Trophoblast cell (in vitro differentiated cells and primary cell): ENCODE measurements around the gene DAB1.

Experiments used
- DNase-seq, 2 donors: peaks; one replicate each; pipeline ENCODE4 v3.0.0-alpha.2; 2016
- H2AFZ ChIP-seq: 2 replicates; pipeline ENCODE4 v1.6.1; 2013; ENCODE audit warnings: low read length, moderate library complexity, mild to moderate bottlenecking; ENCODE audit not compliant: insufficient read depth, poor library complexity
- H2AK5ac ChIP-seq: 2 replicates; pipeline ENCODE4 v1.6.1; 2013; ENCODE audit warnings: mild to moderate bottlenecking, low read length
- H2BK120ac ChIP-seq: 2 replicates; pipeline ENCODE4 v1.6.1; 2013; ENCODE audit warnings: low read length, mild to moderate bottlenecking, moderate library complexity; ENCODE audit not compliant: insufficient read depth, poor library complexity
- H2BK12ac ChIP-seq: 2 replicates; pipeline ENCODE4 v1.6.1; 2013; ENCODE audit warnings: mild to moderate bottlenecking, low read length, moderate library complexity
- H2BK5ac ChIP-seq: 2 replicates; pipeline ENCODE4 v1.6.1; 2013; ENCODE audit warnings: low read length, low read depth, moderate library complexity, mild to moderate bottlenecking; ENCODE audit not compliant: poor library complexity
- H3K14ac ChIP-seq: 2 replicates; pipeline ENCODE4 v1.6.1; 2013; ENCODE audit warnings: mild to moderate bottlenecking, low read length
- H3K18ac ChIP-seq: 2 replicates; pipeline ENCODE4 v1.6.1; 2013; ENCODE audit warnings: mild to moderate bottlenecking, low read length
- H3K23ac ChIP-seq: 2 replicates; pipeline ENCODE4 v1.6.1; 2013; ENCODE audit warnings: low read length
- H3K27ac ChIP-seq: 2 replicates; pipeline ENCODE4 v1.5.1; 2013; ENCODE audit warnings: low read depth, mild to moderate bottlenecking, inconsistent platforms, low read length, moderate library complexity
- H3K27me3 ChIP-seq: 2 replicates; pipeline ENCODE4 v1.6.1; 2013; ENCODE audit warnings: inconsistent platforms, mild to moderate bottlenecking, low read length, moderate library complexity; ENCODE audit not compliant: insufficient read depth
- H3K36me3 ChIP-seq, 2 experiments: 1 replicate in 1 of 2; 2 replicates in 1 of 2; pipeline ENCODE4 v1.6.1; 2013; ENCODE audit warnings: low read length in 2 of 2, mild to moderate bottlenecking in 2 of 2, moderate library complexity in 1 of 2; ENCODE audit not compliant: insufficient read depth in 2 of 2, control insufficient read depth in 1 of 2
- H3K4ac ChIP-seq: 2 replicates; pipeline ENCODE4 v1.6.1; 2013; ENCODE audit warnings: low read depth, mild to moderate bottlenecking, low read length, moderate library complexity
- H3K4me1 ChIP-seq, 2 experiments: 1 replicate in 1 of 2; 2 replicates in 1 of 2; pipeline ENCODE4 v1.6.1; 2013; ENCODE audit warnings: low read length in 2 of 2, mild to moderate bottlenecking in 2 of 2, moderate library complexity in 1 of 2; ENCODE audit not compliant: insufficient read depth in 2 of 2, control insufficient read depth in 1 of 2
- H3K4me2 ChIP-seq: 2 replicates; pipeline ENCODE4 v1.6.1; 2013; ENCODE audit warnings: inconsistent platforms, mild to moderate bottlenecking, low read length, moderate library complexity
- H3K4me3 ChIP-seq: 2 replicates; pipeline ENCODE4 v1.5.1; 2013; ENCODE audit warnings: mild to moderate bottlenecking, low read depth, low read length, inconsistent platforms
- H3K79me1 ChIP-seq: one replicate; pipeline ENCODE4 v1.6.1; 2013; ENCODE audit warnings: low read length
- H3K79me2 ChIP-seq: 2 replicates; pipeline ENCODE4 v1.6.1; 2013; ENCODE audit warnings: low read length, mild to moderate bottlenecking; ENCODE audit not compliant: control insufficient read depth, insufficient read depth, poor library complexity
- H3K9ac ChIP-seq: 2 replicates; pipeline ENCODE4 v1.6.1; 2013; ENCODE audit warnings: mild to moderate bottlenecking, low read length
- H3K9me3 ChIP-seq: 2 replicates; pipeline ENCODE4 v1.6.1; 2013; ENCODE audit warnings: low read depth, mild to moderate bottlenecking, control low read depth, inconsistent platforms, low read length; ENCODE audit not compliant: insufficient read depth
- H4K12ac ChIP-seq: 2 replicates; pipeline ENCODE4 v1.6.1; 2013; ENCODE audit warnings: low read depth, mild to moderate bottlenecking, low read length, moderate library complexity
- H4K8ac ChIP-seq: 2 replicates; pipeline ENCODE4 v1.6.1; 2013; ENCODE audit warnings: low read depth, mild to moderate bottlenecking, low read length, moderate library complexity
- H4K91ac ChIP-seq: one replicate; pipeline ENCODE4 v1.6.1; 2013; ENCODE audit warnings: low read depth, mild to moderate bottlenecking, low read length, moderate library complexity
- WGBS: extraction: QIAGEN DNeasy Blood & Tissue Kit; methylation state at CpG from one replicate; pipeline ENCODE4 v1.1.7; 2013; ENCODE audit warnings: missing lambda C conversion rate; ENCODE audit not compliant: insufficient read length, insufficient coverage; ENCODE audit errors: extremely low coverage; 5-methylcytosine and 5-hydroxymethylcytosine counted together

Gene DAB1

GRCh38 chr1:57300186-57300585 lies 123.7 kb downstream of the DAB1 start:
- Histone ChIP-seq H3K9me3 (no peaks in the 10 kb centered on the region), H3K36me3 (no peaks in the 10 kb centered on the region), H3K27me3 (no peaks in the 10 kb centered on the region), H4K91ac (no peak overlapping the region), H4K8ac (no peak overlapping the region), H3K4me2 (no peak overlapping the region), H3K27ac (no peak overlapping the region), H2BK12ac (no peak overlapping the region), H4K12ac (no peak overlapping the region), H3K23ac (no peak overlapping the region), H3K4ac (no peak overlapping the region), H3K18ac (no peak overlapping the region), H3K4me1 (peaks cover 0 to 3% of the 10 kb centered on the region in 2 experiments), H3K79me2 (no peaks in the 10 kb centered on the region), H3K4me3 (no peak overlapping the region), H3K9ac (no peak overlapping the region), H2BK5ac (no peak overlapping the region), H2AFZ (no peak overlapping the region), H3K14ac (no peak overlapping the region), H2AK5ac (no peak overlapping the region), H2BK120ac (no peak overlapping the region), H3K79me1 (no peaks in the 10 kb centered on the region)
- no peak for DNase-seq
- WGBS: no CpG with 5 or more reads among the region's 2 CpGs

GRCh38 chr1:57296726-57297250 lies 127.1 kb downstream of the DAB1 start:
- H4K12ac ChIP-seq: no peak overlapping the region
- H3K4me3 ChIP-seq: no peak overlapping the region
- no peak overlapping the region for H3K23ac ChIP-seq
- no peaks in the 10 kb centered on the region for H3K9me3 ChIP-seq
- no peak overlapping the region for H3K4me2 ChIP-seq
- H3K27me3 ChIP-seq: no peaks in the 10 kb centered on the region
- H3K79me2 ChIP-seq: no peaks in the 10 kb centered on the region
- DNase-seq: no peak
- no peak overlapping the region for H4K8ac ChIP-seq
- no peak overlapping the region for H3K9ac ChIP-seq
- no peak overlapping the region for H2BK5ac ChIP-seq
- no peak overlapping the region for H2BK12ac ChIP-seq
- no peaks in the 10 kb centered on the region for H3K79me1 ChIP-seq
- no peak overlapping the region for H3K4ac ChIP-seq
- H3K18ac ChIP-seq: no peak overlapping the region
- H2AFZ ChIP-seq: no peak overlapping the region
- H2AK5ac ChIP-seq: no peak overlapping the region
- H3K36me3 ChIP-seq: no peaks in the 10 kb centered on the region
- peaks cover 0 to 3% of the 10 kb centered on the region in 2 experiments for H3K4me1 ChIP-seq
- H3K27ac ChIP-seq: no peak overlapping the region
- H2BK120ac ChIP-seq: no peak overlapping the region
- H4K91ac ChIP-seq: no peak overlapping the region
- no peak overlapping the region for H3K14ac ChIP-seq
- no CpG with 5 or more reads among the region's 4 CpGs for WGBS

GRCh38 chr1:57295326-57295725 lies 128.5 kb downstream of the DAB1 start:
- no peak overlapping the region for H3K23ac ChIP-seq
- no peak overlapping the region for H3K14ac ChIP-seq
- no peak overlapping the region for H2AK5ac ChIP-seq
- no peak overlapping the region for H4K12ac ChIP-seq
- no peak overlapping the region for H2AFZ ChIP-seq
- no peaks in the 10 kb centered on the region for H3K79me1 ChIP-seq
- no peak overlapping the region for H3K4me3 ChIP-seq
- H3K4ac ChIP-seq: no peak overlapping the region
- WGBS: no CpG with 5 or more reads among the region's 1 CpG
- no peak overlapping the region for H3K18ac ChIP-seq
- no peak overlapping the region for H3K4me2 ChIP-seq
- no peak overlapping the region for H3K27ac ChIP-seq
- H3K4me1 ChIP-seq: peaks cover 0 to 2% of the 10 kb centered on the region in 2 experiments
- no peak overlapping the region for H3K9ac ChIP-seq
- H4K8ac ChIP-seq: no peak overlapping the region
- H2BK12ac ChIP-seq: no peak overlapping the region
- H2BK120ac ChIP-seq: no peak overlapping the region
- H3K9me3 ChIP-seq: no peaks in the 10 kb centered on the region
- H4K91ac ChIP-seq: no peak overlapping the region
- H3K79me2 ChIP-seq: no peaks in the 10 kb centered on the region
- H3K27me3 ChIP-seq: no peaks in the 10 kb centered on the region
- DNase-seq: no peak
- no peak overlapping the region for H2BK5ac ChIP-seq
- no peaks in the 10 kb centered on the region for H3K36me3 ChIP-seq

- Histone ChIP-seq H3K18ac (no peak overlapping the region), H3K23ac (no peak overlapping the region), H4K12ac (no peak overlapping the region), H3K4me3 (no peak overlapping the region), H3K27ac (no peak overlapping the region), H3K14ac (no peak overlapping the region), H3K36me3 (no peaks in the 10 kb centered on the region), H3K79me2 (no peaks in the 10 kb centered on the region), H2AK5ac (no peak overlapping the region), H2AFZ (no peak overlapping the region), H3K4me1 (no peaks in the 10 kb centered on the region), H3K27me3 (no peaks in the 10 kb centered on the region), H2BK120ac (no peak overlapping the region), H3K79me1 (no peaks in the 10 kb centered on the region), H3K4me2 (no peak overlapping the region), H3K4ac (no peak overlapping the region), H2BK12ac (no peak overlapping the region), H4K8ac (no peak overlapping the region), H2BK5ac (no peak overlapping the region), H3K9me3 (no peaks in the 10 kb centered on the region), H3K9ac (no peak overlapping the region), H4K91ac (no peak overlapping the region)
- no peak for DNase-seq
Measured at GRCh38 chr1:57294177-57294576, 129.7 kb downstream of the DAB1 start.
